GM19025 (cell line): ENCODE measurements around the gene RAP1GDS1.
A peak's percentile ranks its signal among the peaks of the same experiment; 100 is the strongest.
"Not testable (repeated sequence)": the region's sequence is repeated elsewhere in the genome, so short reads cannot be mapped to it uniquely, and the experiment has no call there.

Source experiments
- ATAC-seq: cut with Tn5 transposase; IDR thresholded peaks from one replicate; pipeline ENCODE4 v1.9.1; 2021; ENCODE audit warnings: mild to moderate bottlenecking, low read depth, moderate library complexity; ENCODE audit not compliant: unreplicated experiment

Gene RAP1GDS1

DNA sequence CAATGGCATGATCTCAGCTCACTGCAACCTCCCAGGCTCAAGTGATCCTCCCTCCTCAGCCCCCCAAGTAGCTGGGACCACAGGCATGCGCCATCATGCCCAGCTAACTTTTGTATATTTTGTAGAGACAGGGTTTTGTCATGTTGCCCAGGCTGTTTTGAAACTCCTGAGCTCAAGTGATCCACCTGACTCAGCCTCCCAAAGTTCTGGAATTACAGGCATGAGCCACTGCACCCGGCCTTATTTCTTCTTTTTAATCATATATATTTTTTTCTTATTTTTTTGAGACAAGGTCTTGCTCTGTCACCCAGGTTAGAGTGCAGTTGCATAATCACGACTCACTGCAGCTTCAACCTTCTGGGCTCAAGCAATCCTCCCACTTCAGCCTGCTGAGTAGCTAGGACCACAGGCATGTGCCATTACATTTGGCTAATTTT lies 213.2 kb downstream of the RAP1GDS1 start:
- no peak for ATAC-seq

DNA sequence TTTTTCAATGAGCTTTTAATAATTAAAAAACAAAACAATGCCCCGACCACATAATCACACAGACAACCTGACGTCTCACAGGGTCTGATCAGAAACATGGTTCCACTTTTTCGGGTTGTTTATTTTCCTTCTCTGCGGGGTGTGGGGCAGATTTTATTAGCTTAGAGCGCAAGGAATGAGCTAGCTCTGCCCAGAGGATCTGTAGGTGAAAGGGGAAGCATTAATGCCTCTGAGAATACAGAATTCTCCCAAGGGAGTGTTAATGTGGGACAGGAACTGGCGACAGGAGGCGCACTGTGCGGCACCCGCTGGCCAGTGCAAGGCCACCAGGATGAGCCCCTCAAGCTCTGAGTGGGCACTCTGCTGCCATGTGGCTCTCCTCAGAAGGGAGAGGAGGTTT lies 215.7 kb downstream of the RAP1GDS1 start:
- no peak for ATAC-seq

DNA sequence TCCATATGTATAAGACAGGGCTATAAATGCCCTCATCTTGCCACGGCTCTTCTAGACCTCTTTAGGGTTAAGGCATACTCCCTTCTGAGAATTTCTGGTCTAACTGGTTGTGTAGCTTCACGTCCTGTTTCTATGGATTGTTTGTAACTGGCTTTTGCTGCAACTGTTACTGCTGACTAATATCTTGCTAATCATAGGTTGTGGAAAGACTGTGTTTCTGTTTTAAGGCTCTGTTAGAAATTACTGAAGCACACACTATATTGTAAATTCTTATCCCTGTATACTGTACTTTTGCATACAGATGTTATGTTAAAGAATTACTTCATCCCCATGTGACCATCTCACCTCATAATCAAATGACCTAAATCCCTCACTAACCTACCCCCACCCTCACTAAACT lies 218.4 kb downstream of the RAP1GDS1 start:
- ATAC-seq = not testable (repeated sequence)

DNA sequence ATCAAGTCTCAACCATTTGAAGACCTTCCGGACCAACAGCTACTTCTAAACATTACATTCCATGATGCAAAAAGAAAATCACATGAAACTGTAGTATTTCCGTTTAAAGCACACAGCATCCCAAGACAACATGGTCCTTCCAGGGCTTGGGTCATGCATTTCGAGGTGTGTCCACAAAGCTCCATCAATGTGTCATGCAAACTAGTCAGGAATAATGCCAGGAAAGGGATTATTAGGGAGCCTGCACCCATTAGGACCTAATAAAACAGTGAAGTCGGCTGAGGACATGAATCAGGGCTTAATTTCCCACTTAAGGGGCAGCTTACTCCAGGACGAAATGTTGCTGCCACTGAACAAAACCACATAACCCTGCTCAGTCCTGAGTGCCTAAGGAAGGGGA lies 219.4 kb downstream of the RAP1GDS1 start:
- no peak for ATAC-seq

DNA sequence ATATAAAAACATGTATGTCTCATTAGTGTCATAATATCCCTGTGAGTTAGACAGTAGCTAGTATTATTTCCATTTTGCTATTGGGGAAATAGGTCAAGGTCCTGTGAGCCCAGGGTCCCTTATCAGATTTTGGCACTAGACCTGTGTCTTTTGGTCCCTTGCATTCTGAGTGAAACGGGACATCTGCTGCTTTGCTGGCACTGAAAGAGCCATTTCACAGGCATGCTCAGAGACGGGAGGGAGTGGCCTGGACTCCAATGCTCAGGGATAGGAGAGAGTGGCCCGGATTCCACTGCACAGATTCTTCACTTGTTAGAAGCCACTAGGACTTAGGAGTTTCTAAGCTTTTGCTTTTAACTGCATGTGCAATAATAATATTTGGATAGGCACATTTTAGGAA lies 220.0 kb downstream of the RAP1GDS1 start:
- no peak for ATAC-seq

DNA sequence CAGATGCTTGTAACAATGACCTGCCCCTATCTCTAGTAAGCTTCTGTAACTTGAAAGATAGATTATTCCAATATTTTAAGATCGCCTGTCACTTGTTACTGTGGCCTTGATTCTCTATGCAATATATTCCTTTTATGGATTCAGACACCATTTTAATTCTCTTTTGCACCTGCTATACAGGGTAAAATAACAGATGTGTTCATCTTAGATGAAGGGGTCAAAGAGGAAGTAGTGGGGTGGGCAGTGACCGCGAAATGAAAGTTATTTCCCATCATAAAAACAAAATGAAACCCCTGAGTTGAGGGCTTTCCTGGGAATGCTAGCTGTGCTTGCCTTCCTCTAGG lies 221.3 kb downstream of the RAP1GDS1 start:
- no peak for ATAC-seq

DNA sequence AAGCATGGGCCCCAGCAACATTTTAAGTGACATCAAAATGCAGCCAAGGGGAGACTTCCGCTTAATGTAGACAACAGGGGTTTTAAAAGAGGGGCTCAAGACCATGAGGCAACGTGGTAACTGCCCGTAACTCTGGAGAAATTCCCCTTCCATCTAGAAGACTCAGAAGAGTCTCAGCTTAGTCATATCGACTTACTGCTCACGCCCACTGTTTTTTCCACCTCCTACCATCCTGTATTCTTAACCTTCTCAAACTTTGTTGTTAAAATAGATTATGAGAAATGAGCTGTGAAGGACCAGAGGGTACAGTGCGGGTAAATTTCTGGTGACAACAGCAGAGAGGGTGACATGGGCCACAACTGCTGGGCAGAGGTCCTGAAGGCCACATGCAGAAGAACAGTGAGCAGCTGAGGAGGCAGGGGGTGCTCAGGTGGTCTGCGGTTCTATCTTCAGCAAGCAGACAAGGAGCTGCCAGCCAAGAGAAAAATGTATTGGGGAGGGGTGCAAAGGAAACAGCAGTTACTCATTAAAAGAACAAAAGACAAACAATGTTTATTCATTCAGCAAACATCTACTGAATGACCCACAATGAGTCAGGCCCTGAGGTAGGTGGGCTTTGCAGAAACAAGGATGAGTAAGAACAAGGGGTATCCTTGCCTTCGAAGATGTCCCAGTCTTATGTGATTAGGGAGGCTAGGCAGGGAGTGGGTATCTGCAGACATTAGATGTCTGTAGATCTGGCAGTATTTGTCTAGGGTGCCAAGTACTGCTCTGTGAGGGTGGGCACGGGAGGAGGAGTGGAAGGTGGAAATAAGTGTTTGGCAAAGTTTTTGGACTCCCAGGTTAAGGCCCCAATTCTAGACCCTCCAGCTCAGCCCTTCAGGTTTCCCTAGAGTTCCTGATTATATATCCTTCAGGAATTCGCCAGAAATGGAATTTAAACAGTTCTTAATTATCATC lies 221.9 kb downstream of the RAP1GDS1 start:
- peak; percentile 94 for ATAC-seq

DNA sequence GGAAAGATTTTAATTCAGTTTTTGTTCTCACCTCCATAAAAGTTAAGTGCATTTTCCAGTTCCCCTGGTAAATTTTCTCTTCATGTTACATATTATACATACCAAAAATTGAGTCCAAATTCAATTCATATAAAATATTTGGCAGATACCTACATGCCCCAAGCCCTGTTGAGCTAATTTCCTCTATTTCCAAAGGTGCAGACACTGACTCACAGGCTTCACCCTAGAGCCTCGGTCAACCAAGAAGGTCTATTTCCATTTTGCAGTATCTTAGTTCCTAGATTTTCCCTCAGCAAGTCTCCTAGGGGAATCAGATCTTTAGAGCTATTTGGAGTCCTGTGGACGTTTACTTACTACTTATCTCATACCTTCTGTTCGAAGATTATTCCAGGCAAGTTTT lies 222.8 kb downstream of the RAP1GDS1 start:
- no peak for ATAC-seq

DNA sequence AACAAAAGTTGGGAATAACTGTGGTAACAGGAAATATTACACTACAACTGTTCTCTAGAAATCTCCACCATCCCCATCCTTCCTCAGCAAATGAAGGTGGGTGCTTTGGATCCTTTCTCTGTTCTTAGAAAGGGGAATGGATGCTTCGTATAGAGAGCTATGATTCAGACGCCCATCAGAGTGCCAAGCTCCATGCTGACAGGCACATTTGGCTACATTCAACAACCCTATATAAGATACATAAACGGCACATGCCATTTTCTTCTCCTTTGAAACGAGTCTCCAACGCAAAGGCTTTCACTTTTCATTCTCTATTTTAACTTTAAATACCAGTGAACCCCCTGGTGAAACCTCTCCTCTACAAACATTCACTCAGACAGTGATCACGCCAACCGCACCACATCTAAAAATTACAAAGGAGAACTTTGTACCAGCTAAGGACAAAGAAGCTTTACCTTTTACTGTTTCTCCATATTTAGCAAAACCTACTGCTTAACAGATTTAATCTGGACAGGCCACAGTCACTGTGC lies 224.7 kb downstream of the RAP1GDS1 start:
- no peak for ATAC-seq

DNA sequence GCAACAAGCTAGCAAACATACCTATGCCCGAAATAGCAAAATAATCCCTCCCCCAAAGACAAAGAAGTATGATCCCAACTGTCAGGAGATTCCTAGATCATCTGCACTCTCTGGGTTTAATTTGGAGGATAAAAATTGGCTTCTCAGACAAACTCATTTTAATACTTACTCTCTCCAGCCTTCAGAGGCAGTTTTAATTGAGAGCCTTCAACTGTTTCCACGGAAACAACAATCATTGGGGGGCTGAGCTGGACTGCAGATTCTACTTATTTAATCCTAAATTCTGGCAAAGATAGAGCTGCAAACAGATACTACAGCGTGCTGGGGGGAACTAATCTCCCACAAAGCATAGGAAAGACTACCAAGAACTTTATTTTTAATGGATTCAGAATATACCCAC lies 229.1 kb downstream of the RAP1GDS1 start:
- ATAC-seq = no peak

DNA sequence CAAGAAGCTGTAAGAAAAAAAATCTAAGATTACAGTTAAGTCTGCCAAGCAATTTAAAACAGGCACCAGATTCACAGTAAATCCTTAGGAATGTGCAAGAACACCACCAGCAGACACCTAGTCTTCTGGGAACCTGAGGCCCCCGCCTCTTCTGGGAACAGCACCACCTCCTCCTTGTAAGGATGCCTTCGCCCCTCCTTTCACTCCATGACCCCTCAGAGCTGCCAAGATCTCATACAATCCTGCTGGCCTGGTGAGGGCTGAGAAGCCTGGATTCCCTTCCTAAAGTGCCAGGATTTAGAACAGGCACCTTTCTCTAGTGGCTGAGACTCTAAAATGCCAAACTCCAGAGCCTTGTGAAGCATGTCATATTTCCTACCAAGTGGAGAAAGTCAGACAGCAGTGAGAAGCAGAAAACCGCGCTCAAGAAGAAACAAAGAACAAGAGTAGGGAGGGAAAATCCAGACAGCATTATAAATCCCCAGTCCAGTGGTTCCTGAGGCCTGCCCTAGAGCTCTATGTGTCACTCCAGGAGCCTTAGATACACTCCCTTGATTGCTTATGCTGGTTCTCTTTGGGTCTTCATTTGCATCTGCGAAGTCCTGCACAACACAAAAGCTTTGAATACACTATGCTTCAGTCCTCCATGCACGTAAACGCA lies 230.8 kb downstream of the RAP1GDS1 start:
- ATAC-seq = no peak

DNA sequence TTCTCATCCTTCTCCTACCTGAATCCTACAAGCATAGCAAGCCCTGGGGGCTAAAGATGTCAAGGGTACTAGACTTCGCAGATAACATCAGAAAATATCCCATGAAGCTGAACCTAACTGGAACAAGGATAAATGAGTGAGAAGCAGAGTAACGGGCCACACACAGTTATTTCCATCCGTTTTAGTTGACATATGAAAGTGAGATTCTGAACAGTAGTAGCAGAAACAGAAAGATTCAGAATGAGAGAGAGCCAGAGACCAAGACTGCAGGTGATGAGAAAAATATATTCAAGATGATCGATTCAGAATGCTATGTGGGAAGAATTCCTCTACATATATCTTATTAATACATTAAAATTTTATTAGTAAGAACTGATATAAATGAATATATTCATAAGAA lies 232.1 kb downstream of the RAP1GDS1 start:
- peak; percentile 67 for ATAC-seq
